Hepatocyte (in vitro differentiated cells): Measurements from ENCODE around the gene GAL3ST2. TPM values are rescaled to one million over a fixed set of nuclear protein-coding genes. Genes with fewer than 3 reads are reported as not detected.

Experiments used
- DNase-seq: peaks from one replicate; pipeline ENCODE4 v3.0.0-alpha.2; 2016; ENCODE audit warnings: low spot score
- H2AFZ ChIP-seq: fragments of 200-600 bp; sonication (generic); 2 replicates; pipeline ENCODE4 v1.6.0; 2016; ENCODE audit warnings: antibody characterized with exemption, mild to moderate bottlenecking
- H3K27ac ChIP-seq: fragments of 200-600 bp; sonication (generic); 2 replicates; pipeline ENCODE4 v1.5.1; 2016; ENCODE audit warnings: mild to moderate bottlenecking
- H3K27me3 ChIP-seq: fragments of 200-600 bp; sonication (generic); 2 replicates; pipeline ENCODE4 v1.6.1; 2016
- H3K36me3 ChIP-seq: fragments of 200-600 bp; sonication (generic); replicated peaks from 2 replicates; pipeline ENCODE4 v1.5.1; 2016; ENCODE audit warnings: low read depth; ENCODE audit not compliant: insufficient read depth
- H3K4me1 ChIP-seq: fragments of 200-600 bp; sonication (generic); 2 replicates; pipeline ENCODE4 v1.5.1; 2016; ENCODE audit warnings: mild to moderate bottlenecking, moderate library complexity; ENCODE audit not compliant: insufficient read depth
- H3K4me2 ChIP-seq: fragments of 200-600 bp; sonication (generic); 2 replicates; pipeline ENCODE4 v1.6.0; 2016
- H3K4me3 ChIP-seq: fragments of 200-600 bp; sonication (generic); 2 replicates; pipeline ENCODE4 v1.5.1; 2016; ENCODE audit warnings: mild to moderate bottlenecking
- H3K79me2 ChIP-seq: fragments of 200-600 bp; sonication (generic); 2 replicates; pipeline ENCODE4 v1.6.0; 2017; ENCODE audit warnings: mild to moderate bottlenecking
- H3K9me2 ChIP-seq: fragments of 200-600 bp; sonication (generic); replicated peaks from 2 replicates; pipeline ENCODE4 v1.6.0; 2017; ENCODE audit warnings: mild to moderate bottlenecking; ENCODE audit not compliant: insufficient read depth
- H3K9me3 ChIP-seq: fragments of 200-600 bp; sonication (generic); 2 replicates; pipeline ENCODE4 v1.5.1; 2016; ENCODE audit warnings: low read depth, mild to moderate bottlenecking
- H4K20me1 ChIP-seq: fragments of 200-600 bp; sonication (generic); 2 replicates; pipeline ENCODE4 v1.6.0; 2016; ENCODE audit warnings: mild to moderate bottlenecking; ENCODE audit not compliant: insufficient read depth, poor library complexity, severe bottlenecking
- EZH2 ChIP-seq: fragments of 200-600 bp; sonication (generic); IDR thresholded peaks from 2 replicates; pipeline ENCODE4 v1.6.1; 2016; ENCODE audit warnings: antibody characterized with exemption, mild to moderate bottlenecking, borderline replicate concordance
- EZH2phosphoT487 ChIP-seq: fragments of 200-600 bp; sonication (generic); IDR thresholded peaks from one replicate; pipeline ENCODE4 v1.6.1; 2018; ENCODE audit warnings: antibody characterized with exemption, mild to moderate bottlenecking, low read depth, moderate library complexity; ENCODE audit not compliant: unreplicated experiment, severe bottlenecking
- WGBS: methylation state at CpG from one replicate; pipeline ENCODE4 v1.1.6; 2016; ENCODE audit warnings: low lambda C conversion rate; ENCODE audit errors: missing lambda C conversion rate; 5-methylcytosine and 5-hydroxymethylcytosine counted together
- polyA plus RNA-seq: library from polyadenylated mRNA; unstranded; fragments of >200 nt; fragmentation: Nextera tagmentation; extraction: Ambion mirVana; gene quantifications from 2 replicates; pipeline ENCODE4 v1.2.1, GENCODE V29; 2016
- total RNA-seq: library from RNA; depleted of rRNA; stranded (reverse); fragments of >200 nt; gene quantifications from 2 replicates; pipeline ENCODE4 v1.2.3, GENCODE V29; 2014
- TF ChIP-seq, protein P1 (sequence below): fragments of 200-600 bp; sonication (generic); IDR thresholded peaks from 2 replicates; pipeline ENCODE4 v1.5.1; 2016; ENCODE audit warnings: antibody characterized with exemption, mild to moderate bottlenecking; ENCODE audit not compliant: poor library complexity

The GAL3ST2 gene
- total and polyA plus RNA-seq, 2 experiments from 2014 or later: 0.53 TPM; not detected in 1

- H3K27ac ChIP-seq: no peak overlapping the region
- no peak overlapping the region for H2AFZ ChIP-seq
- no peaks in the 10 kb centered on the region for H3K9me3 ChIP-seq
- no peaks in the 10 kb centered on the region for H3K4me1 ChIP-seq
- H3K9me2 ChIP-seq: no peaks in the 10 kb centered on the region
- 93% methylated on average over 33 of the region's 39 CpGs for WGBS
- DNase-seq: no peak
- no peak overlapping the region for H3K4me2 ChIP-seq
- no peaks in the 10 kb centered on the region for H3K36me3 ChIP-seq
- H3K27me3 ChIP-seq: peaks cover 5% of the 10 kb centered on the region
- no peak overlapping the region for H3K4me3 ChIP-seq
- no peaks in the 10 kb centered on the region for H3K79me2 ChIP-seq
- H4K20me1 ChIP-seq: no peaks in the 10 kb centered on the region
- no peak for TF ChIP-seq EZH2phosphoT487
These were observed 72.4 kb downstream of the GAL3ST2 start for GRCh38 chr2:241848761-241849615.

- no peak for DNase-seq
- Histone ChIP-seq H3K9me2 (no peaks in the 10 kb centered on the region), H3K36me3 (no peaks in the 10 kb centered on the region), H3K4me1 (no peaks in the 10 kb centered on the region), H3K79me2 (no peaks in the 10 kb centered on the region), H3K27ac (no peak overlapping the region), H2AFZ (no peak overlapping the region), H3K9me3 (no peaks in the 10 kb centered on the region), H3K27me3 (peaks cover 5% of the 10 kb centered on the region), H4K20me1 (no peaks in the 10 kb centered on the region), H3K4me2 (no peak overlapping the region), H3K4me3 (no peak overlapping the region)
- 89% methylated on average over 16 of the region's 16 CpGs for WGBS
- TF ChIP-seq, protein P1, sequence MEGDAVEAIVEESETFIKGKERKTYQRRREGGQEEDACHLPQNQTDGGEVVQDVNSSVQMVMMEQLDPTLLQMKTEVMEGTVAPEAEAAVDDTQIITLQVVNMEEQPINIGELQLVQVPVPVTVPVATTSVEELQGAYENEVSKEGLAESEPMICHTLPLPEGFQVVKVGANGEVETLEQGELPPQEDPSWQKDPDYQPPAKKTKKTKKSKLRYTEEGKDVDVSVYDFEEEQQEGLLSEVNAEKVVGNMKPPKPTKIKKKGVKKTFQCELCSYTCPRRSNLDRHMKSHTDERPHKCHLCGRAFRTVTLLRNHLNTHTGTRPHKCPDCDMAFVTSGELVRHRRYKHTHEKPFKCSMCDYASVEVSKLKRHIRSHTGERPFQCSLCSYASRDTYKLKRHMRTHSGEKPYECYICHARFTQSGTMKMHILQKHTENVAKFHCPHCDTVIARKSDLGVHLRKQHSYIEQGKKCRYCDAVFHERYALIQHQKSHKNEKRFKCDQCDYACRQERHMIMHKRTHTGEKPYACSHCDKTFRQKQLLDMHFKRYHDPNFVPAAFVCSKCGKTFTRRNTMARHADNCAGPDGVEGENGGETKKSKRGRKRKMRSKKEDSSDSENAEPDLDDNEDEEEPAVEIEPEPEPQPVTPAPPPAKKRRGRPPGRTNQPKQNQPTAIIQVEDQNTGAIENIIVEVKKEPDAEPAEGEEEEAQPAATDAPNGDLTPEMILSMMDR: no peak
- TF ChIP-seq EZH2phosphoT487: no peak
- TF ChIP-seq EZH2: no peak
These were observed 73.3 kb downstream of the GAL3ST2 start for GRCh38 chr2:241849616-241850543.

- Histone ChIP-seq H3K27ac (no peak overlapping the region), H4K20me1 (no peaks in the 10 kb centered on the region), H3K4me3 (no peak overlapping the region), H3K79me2 (no peaks in the 10 kb centered on the region), H3K36me3 (no peaks in the 10 kb centered on the region), H3K4me1 (no peaks in the 10 kb centered on the region), H3K27me3 (no peaks in the 10 kb centered on the region), H3K9me2 (no peaks in the 10 kb centered on the region), H2AFZ (no peak overlapping the region), H3K4me2 (no peak overlapping the region), H3K9me3 (no peaks in the 10 kb centered on the region)
- TF ChIP-seq, protein P1: no peak
- TF ChIP-seq EZH2phosphoT487: no peak
- TF ChIP-seq EZH2: no peak
- 94% methylated on average over 26 of the region's 27 CpGs for WGBS
- DNase-seq: no peak
These were observed 74.1 kb downstream of the GAL3ST2 start for GRCh38 chr2:241850544-241851324.
